ENCODE measurements around the gene SAMD4A.

SAMD4A gene

GRCh38 chr14:54675236-54676128, 108.6 kb downstream of the SAMD4A start:
- DNase-seq (ENCODE audit: extremely low read depth, insufficient read length) = no peak
- Histone ChIP-seq H3K36me3 (ENCODE audit: control insufficient read depth, insufficient read depth, low read length) (no peaks in the 10 kb centered on the region), H3K4me3 (replicated peaks; ENCODE audit: low read depth, low read length) (no peak overlapping the region), H3K27me3 (replicated peaks; ENCODE audit: control insufficient read depth, insufficient read depth, low read length) (no peaks in the 10 kb centered on the region)
- TF ChIP-seq, protein P1, sequence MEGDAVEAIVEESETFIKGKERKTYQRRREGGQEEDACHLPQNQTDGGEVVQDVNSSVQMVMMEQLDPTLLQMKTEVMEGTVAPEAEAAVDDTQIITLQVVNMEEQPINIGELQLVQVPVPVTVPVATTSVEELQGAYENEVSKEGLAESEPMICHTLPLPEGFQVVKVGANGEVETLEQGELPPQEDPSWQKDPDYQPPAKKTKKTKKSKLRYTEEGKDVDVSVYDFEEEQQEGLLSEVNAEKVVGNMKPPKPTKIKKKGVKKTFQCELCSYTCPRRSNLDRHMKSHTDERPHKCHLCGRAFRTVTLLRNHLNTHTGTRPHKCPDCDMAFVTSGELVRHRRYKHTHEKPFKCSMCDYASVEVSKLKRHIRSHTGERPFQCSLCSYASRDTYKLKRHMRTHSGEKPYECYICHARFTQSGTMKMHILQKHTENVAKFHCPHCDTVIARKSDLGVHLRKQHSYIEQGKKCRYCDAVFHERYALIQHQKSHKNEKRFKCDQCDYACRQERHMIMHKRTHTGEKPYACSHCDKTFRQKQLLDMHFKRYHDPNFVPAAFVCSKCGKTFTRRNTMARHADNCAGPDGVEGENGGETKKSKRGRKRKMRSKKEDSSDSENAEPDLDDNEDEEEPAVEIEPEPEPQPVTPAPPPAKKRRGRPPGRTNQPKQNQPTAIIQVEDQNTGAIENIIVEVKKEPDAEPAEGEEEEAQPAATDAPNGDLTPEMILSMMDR (IDR thresholded peaks at IDR 0.05; ENCODE audit: insufficient read depth, low read length, poor library complexity, severe bottlenecking) = no peak

DNA sequence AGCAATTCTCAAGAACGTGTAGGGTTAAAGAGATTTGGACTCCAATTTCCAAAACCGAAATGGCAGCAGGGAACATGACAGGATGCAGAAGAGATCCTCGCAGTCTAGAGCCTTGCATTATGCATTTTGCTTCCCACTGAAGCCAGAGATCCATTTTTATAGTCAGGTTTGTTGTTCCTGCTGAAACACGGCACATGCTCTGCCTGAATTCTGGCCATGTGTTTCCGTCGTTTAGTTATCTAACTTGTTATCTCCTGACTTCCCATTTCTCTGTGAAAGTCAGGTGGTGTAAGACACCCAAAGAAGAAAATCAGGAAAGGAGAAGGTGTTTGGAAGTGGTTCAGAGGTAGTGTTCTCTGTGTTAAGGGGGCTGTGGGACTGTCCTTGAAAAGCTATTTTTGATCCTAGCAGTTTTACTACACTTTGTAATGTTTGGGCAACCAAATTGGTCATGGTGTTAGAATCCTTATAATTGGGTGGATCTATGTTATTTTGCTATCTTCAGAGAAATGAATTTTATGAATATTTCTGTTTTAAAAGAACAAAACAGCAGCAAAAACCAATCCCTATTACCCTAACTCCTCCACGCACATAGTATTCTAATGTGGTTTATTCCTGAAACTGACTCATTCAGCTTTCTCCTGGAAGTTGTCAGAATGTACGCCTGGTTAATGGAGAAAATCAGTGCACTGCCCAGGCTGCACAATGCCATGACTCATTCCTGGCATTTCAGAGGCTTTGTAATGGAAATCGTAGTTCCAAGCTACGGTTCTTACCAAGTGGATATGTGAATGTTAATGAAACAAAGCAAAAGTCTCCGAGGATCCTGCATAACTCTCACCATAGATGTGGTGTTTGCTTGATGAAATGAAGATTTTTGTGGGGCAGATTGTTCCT, 110.1 kb downstream of the SAMD4A start:
- Histone ChIP-seq H3K36me3 (ENCODE audit: control insufficient read depth, insufficient read depth, low read length) (no peaks in the 10 kb centered on the region), H3K27me3 (replicated peaks; ENCODE audit: control insufficient read depth, insufficient read depth, low read length) (no peaks in the 10 kb centered on the region), H3K4me3 (replicated peaks; ENCODE audit: low read depth, low read length) (no peak overlapping the region)
- TF ChIP-seq, protein P1 (IDR thresholded peaks at IDR 0.05; ENCODE audit: insufficient read depth, low read length, poor library complexity, severe bottlenecking) = no peak
- DNase-seq (ENCODE audit: extremely low read depth, insufficient read length) = no peak

DNA sequence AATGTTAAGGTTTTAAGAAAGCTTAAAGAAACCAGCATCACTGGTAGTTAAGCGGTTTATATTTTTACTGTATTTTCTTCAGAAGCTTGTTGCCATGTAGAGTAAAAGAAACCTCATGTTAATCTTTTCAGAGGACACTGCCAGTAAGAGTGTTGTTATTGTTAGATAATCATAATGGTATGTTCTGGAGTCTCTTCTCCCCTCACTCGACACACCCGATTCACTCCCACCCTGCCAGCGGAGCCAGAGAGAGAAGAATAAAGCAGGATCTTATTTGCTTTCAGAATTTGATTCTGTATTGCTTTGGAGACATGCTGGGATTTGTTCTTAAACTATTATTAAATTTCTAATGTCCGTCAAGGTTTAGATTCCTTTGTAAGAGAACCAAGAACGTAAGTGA, 113.7 kb downstream of the SAMD4A start:
- Histone ChIP-seq H3K4me3 (replicated peaks; ENCODE audit: low read depth, low read length) (no peak overlapping the region), H3K27me3 (replicated peaks; ENCODE audit: control insufficient read depth, insufficient read depth, low read length) (no peaks in the 10 kb centered on the region), H3K36me3 (ENCODE audit: control insufficient read depth, insufficient read depth, low read length) (no peaks in the 10 kb centered on the region)
- DNase-seq (ENCODE audit: extremely low read depth, insufficient read length) = no peak
- TF ChIP-seq, protein P1 (IDR thresholded peaks at IDR 0.05; ENCODE audit: insufficient read depth, low read length, poor library complexity, severe bottlenecking) = no peak

- no peak for DNase-seq (ENCODE audit: extremely low read depth, insufficient read length)
- TF ChIP-seq, protein P1 (IDR thresholded peaks at IDR 0.05; ENCODE audit: insufficient read depth, low read length, poor library complexity, severe bottlenecking) = no peak
- Histone ChIP-seq H3K4me3 (replicated peaks; ENCODE audit: low read depth, low read length) (no peak overlapping the region), H3K36me3 (ENCODE audit: control insufficient read depth, insufficient read depth, low read length) (no peaks in the 10 kb centered on the region), H3K27me3 (replicated peaks; ENCODE audit: control insufficient read depth, insufficient read depth, low read length) (no peaks in the 10 kb centered on the region)
These were observed 114.9 kb downstream of the SAMD4A start for GRCh38 chr14:54681811-54682261.

GRCh38 chr14:54682578-54682977, 115.7 kb downstream of the SAMD4A start:
- Histone ChIP-seq H3K4me3 (replicated peaks; ENCODE audit: low read depth, low read length) (no peak overlapping the region), H3K36me3 (ENCODE audit: control insufficient read depth, insufficient read depth, low read length) (no peaks in the 10 kb centered on the region), H3K27me3 (replicated peaks; ENCODE audit: control insufficient read depth, insufficient read depth, low read length) (no peaks in the 10 kb centered on the region)
- TF ChIP-seq, protein P1 (IDR thresholded peaks at IDR 0.05; ENCODE audit: insufficient read depth, low read length, poor library complexity, severe bottlenecking) = no peak
- no peak for DNase-seq (ENCODE audit: extremely low read depth, insufficient read length)

All from GM06990 (cell line).